Measurements from ENCODE around the gene COL6A3. TPM values are rescaled to one million over a fixed set of nuclear protein-coding genes. Genes with fewer than 3 reads are reported as not detected.

The COL6A3 gene
- total and polyA plus RNA-seq, 2 of the 13 experiments (the other 11 are each of a cell fraction or from before 2014, with no cell fraction given): 0.03 TPM; not detected in 1

DNA sequence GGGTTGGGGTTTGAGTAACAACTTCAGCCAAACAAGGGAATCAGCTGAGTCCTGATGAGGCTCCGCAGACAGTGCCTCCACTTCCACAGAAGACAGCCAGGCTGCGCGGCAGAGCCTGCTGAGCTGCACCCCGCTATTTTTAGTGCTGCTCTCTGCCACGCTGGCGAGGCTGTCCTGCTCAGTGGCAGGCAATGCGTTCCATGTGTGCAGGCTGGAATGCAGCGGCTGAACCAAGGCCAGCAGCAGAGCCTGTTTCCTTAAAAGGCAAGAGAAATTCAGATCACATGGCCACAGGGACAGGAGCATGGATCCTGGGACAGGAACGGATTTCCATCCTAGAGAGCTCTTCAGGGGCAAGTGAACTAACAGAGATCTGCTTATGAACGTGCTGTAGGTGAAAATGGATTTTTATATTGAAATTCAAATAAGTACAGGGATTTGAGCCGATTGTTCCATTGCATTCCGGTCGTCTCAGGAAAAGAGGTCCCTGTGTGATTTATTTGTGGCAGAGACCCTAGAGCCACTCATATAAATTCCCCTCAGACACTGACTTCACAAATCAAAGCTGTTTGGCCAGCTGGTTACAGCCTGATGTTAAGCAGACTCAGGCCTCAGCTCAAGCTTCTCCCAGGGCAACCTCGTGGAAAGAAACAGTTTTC lies 98.7 kb downstream of the COL6A3 start (continued):
- TF ChIP-seq KDM2A (CRISPR knock-in tag; IDR thresholded peaks at IDR 0.05; ENCODE audit: borderline replicate concordance, low read depth): peak; percentile 40; the same call in 1 of the 2 replicates
- 0 out of 2 replicates have a peak, but pooled peaks have one; percentile 33 for TF ChIP-seq ZMAT3 (CRISPR knock-in tag; conservative IDR thresholded peaks at IDR 0.05)
- TF ChIP-seq, protein P1, sequence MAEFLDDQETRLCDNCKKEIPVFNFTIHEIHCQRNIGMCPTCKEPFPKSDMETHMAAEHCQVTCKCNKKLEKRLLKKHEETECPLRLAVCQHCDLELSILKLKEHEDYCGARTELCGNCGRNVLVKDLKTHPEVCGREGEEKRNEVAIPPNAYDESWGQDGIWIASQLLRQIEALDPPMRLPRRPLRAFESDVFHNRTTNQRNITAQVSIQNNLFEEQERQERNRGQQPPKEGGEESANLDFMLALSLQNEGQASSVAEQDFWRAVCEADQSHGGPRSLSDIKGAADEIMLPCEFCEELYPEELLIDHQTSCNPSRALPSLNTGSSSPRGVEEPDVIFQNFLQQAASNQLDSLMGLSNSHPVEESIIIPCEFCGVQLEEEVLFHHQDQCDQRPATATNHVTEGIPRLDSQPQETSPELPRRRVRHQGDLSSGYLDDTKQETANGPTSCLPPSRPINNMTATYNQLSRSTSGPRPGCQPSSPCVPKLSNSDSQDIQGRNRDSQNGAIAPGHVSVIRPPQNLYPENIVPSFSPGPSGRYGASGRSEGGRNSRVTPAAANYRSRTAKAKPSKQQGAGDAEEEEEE (CRISPR knock-in tag; IDR thresholded peaks at IDR 0.05; ENCODE audit: borderline replicate concordance): no peak
- TF ChIP-seq, protein P2, sequence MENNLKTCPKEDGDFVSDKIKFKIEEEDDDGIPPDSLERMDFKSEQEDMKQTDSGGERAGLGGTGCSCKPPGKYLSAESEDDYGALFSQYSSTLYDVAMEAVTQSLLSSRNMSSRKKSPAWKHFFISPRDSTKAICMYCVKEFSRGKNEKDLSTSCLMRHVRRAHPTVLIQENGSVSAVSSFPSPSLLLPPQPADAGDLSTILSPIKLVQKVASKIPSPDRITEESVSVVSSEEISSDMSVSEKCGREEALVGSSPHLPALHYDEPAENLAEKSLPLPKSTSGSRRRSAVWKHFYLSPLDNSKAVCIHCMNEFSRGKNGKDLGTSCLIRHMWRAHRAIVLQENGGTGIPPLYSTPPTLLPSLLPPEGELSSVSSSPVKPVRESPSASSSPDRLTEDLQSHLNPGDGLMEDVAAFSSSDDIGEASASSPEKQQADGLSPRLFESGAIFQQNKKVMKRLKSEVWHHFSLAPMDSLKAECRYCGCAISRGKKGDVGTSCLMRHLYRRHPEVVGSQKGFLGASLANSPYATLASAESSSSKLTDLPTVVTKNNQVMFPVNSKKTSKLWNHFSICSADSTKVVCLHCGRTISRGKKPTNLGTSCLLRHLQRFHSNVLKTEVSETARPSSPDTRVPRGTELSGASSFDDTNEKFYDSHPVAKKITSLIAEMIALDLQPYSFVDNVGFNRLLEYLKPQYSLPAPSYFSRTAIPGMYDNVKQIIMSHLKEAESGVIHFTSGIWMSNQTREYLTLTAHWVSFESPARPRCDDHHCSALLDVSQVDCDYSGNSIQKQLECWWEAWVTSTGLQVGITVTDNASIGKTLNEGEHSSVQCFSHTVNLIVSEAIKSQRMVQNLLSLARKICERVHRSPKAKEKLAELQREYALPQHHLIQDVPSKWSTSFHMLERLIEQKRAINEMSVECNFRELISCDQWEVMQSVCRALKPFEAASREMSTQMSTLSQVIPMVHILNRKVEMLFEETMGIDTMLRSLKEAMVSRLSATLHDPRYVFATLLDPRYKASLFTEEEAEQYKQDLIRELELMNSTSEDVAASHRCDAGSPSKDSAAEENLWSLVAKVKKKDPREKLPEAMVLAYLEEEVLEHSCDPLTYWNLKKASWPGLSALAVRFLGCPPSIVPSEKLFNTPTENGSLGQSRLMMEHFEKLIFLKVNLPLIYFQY (CRISPR knock-in tag; IDR thresholded peaks at IDR 0.05; ENCODE audit: borderline replicate concordance): no peak
- TF ChIP-seq, protein P3, sequence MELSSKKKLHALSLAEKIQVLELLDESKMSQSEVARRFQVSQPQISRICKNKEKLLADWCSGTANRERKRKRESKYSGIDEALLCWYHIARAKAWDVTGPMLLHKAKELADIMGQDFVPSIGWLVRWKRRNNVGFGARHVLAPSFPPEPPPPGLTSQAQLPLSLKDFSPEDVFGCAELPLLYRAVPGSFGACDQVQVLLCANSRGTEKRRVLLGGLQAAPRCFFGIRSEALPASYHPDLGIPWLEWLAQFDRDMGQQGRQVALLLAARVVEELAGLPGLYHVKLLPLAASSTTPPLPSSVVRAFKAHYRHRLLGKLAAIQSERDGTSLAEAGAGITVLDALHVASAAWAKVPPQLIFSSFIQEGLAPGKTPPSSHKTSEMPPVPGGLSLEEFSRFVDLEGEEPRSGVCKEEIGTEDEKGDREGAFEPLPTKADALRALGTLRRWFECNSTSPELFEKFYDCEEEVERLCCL (CRISPR knock-in tag; IDR thresholded peaks at IDR 0.05; ENCODE audit: borderline replicate concordance): no peak
- no peak for TF ChIP-seq GABPA (IDR thresholded peaks at IDR 0.05; ENCODE audit: low read depth, low read length)
- no peak for TF ChIP-seq GABPA (CRISPR knock-in tag; IDR thresholded peaks at IDR 0.05; ENCODE audit: low read depth)
- TF ChIP-seq TARDBP (CRISPR knock-in tag; IDR thresholded peaks at IDR 0.05): no peak
- no peak for TF ChIP-seq SIX4 (CRISPR knock-in tag; IDR thresholded peaks at IDR 0.05)
- TF ChIP-seq ZFP82 (CRISPR knock-in tag; IDR thresholded peaks at IDR 0.05; ENCODE audit: borderline replicate concordance): no peak
- TF ChIP-seq ZNF512 (CRISPR knock-in tag; IDR thresholded peaks at IDR 0.05): no peak
- no peak for TF ChIP-seq ZNF430 (CRISPR knock-in tag; IDR thresholded peaks at IDR 0.05)
- TF ChIP-seq ZNF83 (CRISPR knock-in tag; IDR thresholded peaks at IDR 0.05; ENCODE audit: borderline replicate concordance): no peak
- TF ChIP-seq, protein P4, sequence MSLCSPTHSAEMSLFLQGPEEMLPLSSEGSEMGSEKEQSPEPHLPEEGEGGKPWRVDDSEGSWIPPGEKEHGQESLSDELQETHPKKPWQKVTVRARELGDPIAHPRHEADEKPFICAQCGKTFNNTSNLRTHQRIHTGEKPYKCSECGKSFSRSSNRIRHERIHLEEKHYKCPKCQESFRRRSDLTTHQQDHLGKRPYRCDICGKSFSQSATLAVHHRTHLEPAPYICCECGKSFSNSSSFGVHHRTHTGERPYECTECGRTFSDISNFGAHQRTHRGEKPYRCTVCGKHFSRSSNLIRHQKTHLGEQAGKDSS (CRISPR knock-in tag; IDR thresholded peaks at IDR 0.05; ENCODE audit: borderline replicate concordance, low read depth): 0 out of 2 replicates have a peak, but pooled peaks have one; percentile 41
- no peak for TF ChIP-seq SRSF1 (optimal IDR thresholded peaks at IDR 0.05; ENCODE audit: low read depth, low read length)
- peak; percentile 49 for TF ChIP-seq ZMYM4 (CRISPR knock-in tag; IDR thresholded peaks at IDR 0.05)
- no peak for TF ChIP-seq ZNF563 (CRISPR knock-in tag; IDR thresholded peaks at IDR 0.05)
- no peak for TF ChIP-seq NR3C1 (CRISPR knock-in tag; IDR thresholded peaks at IDR 0.05)
- no peak for TF ChIP-seq ZNF335 (CRISPR knock-in tag; IDR thresholded peaks at IDR 0.05)
- 0 out of 2 replicates have a peak, but pooled peaks have one; percentile 24 for TF ChIP-seq KMT2B (CRISPR knock-in tag; IDR thresholded peaks at IDR 0.05)

Data from HepG2 (cell line).